ENCODE results near the gene MIOX. TPM values are rescaled to one million over a fixed set of nuclear protein-coding genes. Genes with fewer than 3 reads are reported as not detected.

MIOX gene
- total RNA-seq, 1 donor from 2014 or later: not detected

DNA sequence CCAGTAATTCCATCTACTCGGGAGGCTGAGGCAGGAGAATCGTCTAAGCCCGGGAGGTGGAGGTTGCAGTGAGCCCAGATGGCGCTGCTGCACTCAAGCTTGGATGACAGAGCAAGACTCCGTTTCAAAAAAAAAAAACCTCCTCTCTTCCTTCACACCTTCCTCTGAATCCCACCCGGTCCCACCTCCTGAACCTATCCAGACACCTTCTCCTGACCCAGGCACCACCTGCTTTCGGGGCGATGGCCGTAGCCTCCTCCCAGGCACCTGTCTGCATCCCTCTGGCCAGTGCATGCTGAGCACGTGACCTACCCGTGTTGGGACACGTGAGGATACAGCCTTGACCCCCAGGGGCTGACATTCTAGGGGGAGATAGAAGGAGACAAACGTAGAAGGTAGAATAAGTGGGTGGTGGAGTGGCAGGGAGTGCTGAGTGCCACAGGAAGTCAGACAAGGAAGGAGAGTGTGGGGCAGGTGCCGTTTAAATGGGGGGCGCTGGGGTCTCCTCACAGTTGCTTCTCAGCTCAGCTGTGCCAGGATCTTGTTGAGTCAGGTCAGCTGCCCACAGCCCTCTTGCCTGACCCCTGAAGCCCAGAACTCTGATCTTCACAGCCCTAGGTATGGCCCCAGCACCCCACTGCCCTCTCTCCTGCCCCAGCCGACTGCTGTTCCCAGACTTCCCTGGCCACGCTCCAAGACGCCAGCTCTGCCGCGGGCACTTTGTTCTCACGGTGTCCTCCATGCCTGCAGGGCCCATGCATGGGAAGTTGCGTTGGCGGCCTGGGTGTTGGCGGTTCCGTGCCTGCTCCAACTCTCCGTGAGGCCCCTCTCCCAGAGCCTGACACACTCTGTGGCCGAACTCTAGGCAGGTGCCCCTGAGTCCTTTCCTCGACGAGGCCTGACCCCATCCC is 1.2 kb upstream of the MIOX start:
- H3K4me3 Mint-ChIP-seq (ENCODE audit: unreplicated experiment): no peak overlapping the region
- no peaks in the 10 kb centered on the region for H3K36me3 Mint-ChIP-seq (ENCODE audit: low read depth, unreplicated experiment)
- no peaks in the 10 kb centered on the region for H3K4me1 Mint-ChIP-seq (ENCODE audit: unreplicated experiment)
- peaks cover 10% of the 10 kb centered on the region for H3K27me3 Mint-ChIP-seq (ENCODE audit: unreplicated experiment)
- no peak for DNase-seq (ENCODE audit: low spot score)
- H3K27ac Mint-ChIP-seq (ENCODE audit: unreplicated experiment): no peak overlapping the region
- no peaks in the 10 kb centered on the region for H3K9me3 Mint-ChIP-seq (ENCODE audit: unreplicated experiment)
- TF ChIP-seq, protein P1, sequence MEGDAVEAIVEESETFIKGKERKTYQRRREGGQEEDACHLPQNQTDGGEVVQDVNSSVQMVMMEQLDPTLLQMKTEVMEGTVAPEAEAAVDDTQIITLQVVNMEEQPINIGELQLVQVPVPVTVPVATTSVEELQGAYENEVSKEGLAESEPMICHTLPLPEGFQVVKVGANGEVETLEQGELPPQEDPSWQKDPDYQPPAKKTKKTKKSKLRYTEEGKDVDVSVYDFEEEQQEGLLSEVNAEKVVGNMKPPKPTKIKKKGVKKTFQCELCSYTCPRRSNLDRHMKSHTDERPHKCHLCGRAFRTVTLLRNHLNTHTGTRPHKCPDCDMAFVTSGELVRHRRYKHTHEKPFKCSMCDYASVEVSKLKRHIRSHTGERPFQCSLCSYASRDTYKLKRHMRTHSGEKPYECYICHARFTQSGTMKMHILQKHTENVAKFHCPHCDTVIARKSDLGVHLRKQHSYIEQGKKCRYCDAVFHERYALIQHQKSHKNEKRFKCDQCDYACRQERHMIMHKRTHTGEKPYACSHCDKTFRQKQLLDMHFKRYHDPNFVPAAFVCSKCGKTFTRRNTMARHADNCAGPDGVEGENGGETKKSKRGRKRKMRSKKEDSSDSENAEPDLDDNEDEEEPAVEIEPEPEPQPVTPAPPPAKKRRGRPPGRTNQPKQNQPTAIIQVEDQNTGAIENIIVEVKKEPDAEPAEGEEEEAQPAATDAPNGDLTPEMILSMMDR (IDR thresholded peaks at IDR 0.05; ENCODE audit: unreplicated experiment): no peak

- Mint-ChIP-seq H3K27ac (ENCODE audit: unreplicated experiment) (no peak overlapping the region), H3K9me3 (ENCODE audit: unreplicated experiment) (no peaks in the 10 kb centered on the region), H3K36me3 (ENCODE audit: low read depth, unreplicated experiment) (no peaks in the 10 kb centered on the region), H3K27me3 (ENCODE audit: unreplicated experiment) (peaks cover 9% of the 10 kb centered on the region), H3K4me1 (ENCODE audit: unreplicated experiment) (peaks cover 7% of the 10 kb centered on the region), H3K4me3 (ENCODE audit: unreplicated experiment) (no peak overlapping the region)
- TF ChIP-seq, protein P1 (IDR thresholded peaks at IDR 0.05; ENCODE audit: unreplicated experiment): no peak
- DNase-seq (ENCODE audit: low spot score): no peak
Observed at GRCh38 chr22:50487290-50488005, 789 bp downstream of the MIOX start.

DNA sequence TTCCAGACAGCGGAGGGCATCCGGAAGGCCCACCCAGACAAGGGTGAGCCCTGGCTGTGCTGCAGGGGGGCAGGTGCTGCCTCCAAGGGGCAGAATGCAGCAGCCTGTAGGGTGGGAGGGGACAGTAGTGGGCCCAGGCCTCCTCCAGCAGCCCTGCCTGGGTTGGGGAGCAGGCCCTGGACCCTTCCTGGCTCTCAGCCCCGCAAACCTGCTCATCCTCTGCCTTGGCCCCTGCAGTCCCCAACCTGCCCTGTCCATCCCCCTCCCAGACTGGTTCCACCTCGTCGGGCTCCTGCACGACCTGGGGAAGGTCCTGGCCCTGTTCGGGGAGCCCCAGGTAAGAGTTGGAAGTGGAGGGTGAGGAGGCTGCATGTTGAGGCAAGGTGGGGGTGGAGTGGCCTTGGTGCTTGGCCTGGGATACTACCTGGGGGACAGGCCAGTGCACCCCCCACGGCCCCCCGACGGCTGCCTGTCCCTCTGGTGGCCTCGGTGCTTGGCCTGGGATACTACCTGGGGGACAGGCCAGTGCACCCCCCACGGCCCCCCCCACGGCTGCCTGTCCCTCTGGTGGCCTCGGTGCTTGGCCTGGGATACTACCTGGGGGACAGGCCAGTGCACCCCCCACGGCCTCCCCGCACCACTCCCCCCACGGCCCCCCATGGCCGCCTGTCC is 1.5 kb downstream of the MIOX start:
- H3K36me3 Mint-ChIP-seq (ENCODE audit: low read depth, unreplicated experiment): no peaks in the 10 kb centered on the region
- DNase-seq (ENCODE audit: low spot score): no peak
- H3K4me1 Mint-ChIP-seq (ENCODE audit: unreplicated experiment): peaks cover 7% of the 10 kb centered on the region
- H3K9me3 Mint-ChIP-seq (ENCODE audit: unreplicated experiment): no peaks in the 10 kb centered on the region
- peaks cover 9% of the 10 kb centered on the region for H3K27me3 Mint-ChIP-seq (ENCODE audit: unreplicated experiment)
- TF ChIP-seq, protein P1 (IDR thresholded peaks at IDR 0.05; ENCODE audit: unreplicated experiment): no peak
- H3K4me3 Mint-ChIP-seq (ENCODE audit: unreplicated experiment): no peak overlapping the region
- no peak overlapping the region for H3K27ac Mint-ChIP-seq (ENCODE audit: unreplicated experiment)

DNA sequence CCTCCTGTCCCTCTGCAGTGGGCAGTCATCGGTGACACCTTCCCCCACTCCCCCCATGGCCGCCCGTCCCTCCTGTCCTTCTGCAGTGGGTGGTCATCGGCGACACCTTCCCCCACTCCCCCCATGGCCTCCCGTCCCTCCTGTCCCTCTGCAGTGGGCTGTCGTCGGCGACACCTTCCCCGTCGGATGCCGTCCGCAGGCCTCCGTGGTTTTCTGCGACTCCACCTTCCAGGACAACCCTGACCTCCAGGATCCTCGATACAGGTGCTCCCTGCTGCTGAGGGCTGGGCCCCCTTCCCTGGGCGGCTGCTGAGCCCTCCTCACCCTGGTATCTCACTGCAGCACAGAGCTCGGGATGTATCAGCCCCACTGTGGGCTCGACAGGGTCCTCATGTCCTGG is 2.2 kb downstream of the MIOX start:
- no peak overlapping the region for H3K27ac Mint-ChIP-seq (ENCODE audit: unreplicated experiment)
- no peak overlapping the region for H3K4me3 Mint-ChIP-seq (ENCODE audit: unreplicated experiment)

More for the DNA sequence above, 2.2 kb downstream of the MIOX start:
- H3K27me3 Mint-ChIP-seq (ENCODE audit: unreplicated experiment): peaks cover 9% of the 10 kb centered on the region
- H3K9me3 Mint-ChIP-seq (ENCODE audit: unreplicated experiment): no peaks in the 10 kb centered on the region
- H3K36me3 Mint-ChIP-seq (ENCODE audit: low read depth, unreplicated experiment): no peaks in the 10 kb centered on the region
- TF ChIP-seq, protein P1 (IDR thresholded peaks at IDR 0.05; ENCODE audit: unreplicated experiment): no peak
- no peak for DNase-seq (ENCODE audit: low spot score)
- H3K4me1 Mint-ChIP-seq (ENCODE audit: unreplicated experiment): peaks cover 7% of the 10 kb centered on the region

Data from endothelial cell (in vitro differentiated cells).